ENCODE data around the gene ACTR3C. TPM values are rescaled to one million over a fixed set of nuclear protein-coding genes. Genes with fewer than 3 reads are reported as not detected.

The ACTR3C gene
- total RNA-seq, 1 donor, result 9.3 TPM

Other genes starting within 250 kb of the ACTR3C start
- 15.6 TPM for gene LRRC61, start 190 bp downstream of the ACTR3C start, total RNA-seq
- gene RARRES2, start 18.1 kb upstream of the ACTR3C start, total RNA-seq, result not detected
- gene REPIN1, start 45.3 kb upstream of the ACTR3C start, total RNA-seq, result 49.2 TPM
- 0.94 TPM for gene ZNF775, start 55.8 kb upstream of the ACTR3C start, total RNA-seq
- 4.2 TPM for gene GIMAP8, start 127.1 kb upstream of the ACTR3C start, total RNA-seq
- 44.2 TPM for gene GIMAP7, start 191.3 kb upstream of the ACTR3C start, total RNA-seq
- gene GIMAP4, start 243.8 kb upstream of the ACTR3C start, total RNA-seq, result 47.9 TPM

Measured in mononuclear cell (primary cell).